GM12878 (cell line): ENCODE results near the gene MYL12B. TPM values are rescaled to one million over a fixed set of nuclear protein-coding genes. Genes with fewer than 3 reads are reported as not detected.

ENCODE experiments used
- ATAC-seq: fragments of 200-7000 bp; cut with Tn5 transposase; 3 replicates; pipeline ENCODE4 v1.9.1; 2020; ENCODE audit warnings: mild to moderate bottlenecking, moderate library complexity
- BruUV-seq: library from RNA; stranded (reverse); fragments of 400-500 nt; replicated peaks from 2 replicates; lab custom pipeline; 2021; lab: Mats Ljungman, UMichigan
- CTCF ChIA-PET: fragments of 300-600 bp; sonication (Branson Sonifier 250); formaldehyde crosslinking; extraction: SDS; loops from one replicate; lab custom pipeline; 2021; ENCODE audit warnings: inconsistent platforms; lab: Yijun Ruan, JAX
- POLR2A ChIA-PET: fragments of 350-600 bp; formaldehyde crosslinking; extraction: SDS; loops from one replicate; lab custom pipeline; 2021; ENCODE audit warnings: inconsistent platforms; lab: Charles Lee
- RAD21 ChIA-PET: fragments of 300-600 bp; sonication (Branson Sonifier 250); formaldehyde crosslinking; loops from one replicate; lab custom pipeline; 2023; ENCODE audit warnings: antibody characterized with exemption; ENCODE audit not compliant: unreplicated experiment; lab: Charles Lee
- SMC1A ChIA-PET: fragments of 300-600 bp; sonication (Branson Sonifier 250); formaldehyde crosslinking; loops from one replicate; lab custom pipeline; 2023; ENCODE audit not compliant: unreplicated experiment, uncharacterized antibody; lab: Charles Lee
- DNase-seq: peaks from one replicate; pipeline ENCODE4 v3.0.0-alpha.2; 2011; ENCODE audit warnings: low read depth, low spot score
- FAIRE-seq: peaks from 3 replicates; lab custom pipeline; 2011; peaks lifted over from hg19 to GRCh38; lab: Jason Lieb, UNC
- H2AFZ ChIP-seq: 2 replicates; pipeline ENCODE4 v1.6.0; 2011; ENCODE audit warnings: low read depth, low read length, control low read depth; ENCODE audit not compliant: control insufficient read depth
- H3K27ac ChIP-seq: 2 replicates; pipeline ENCODE4 v1.5.1; 2011; ENCODE audit warnings: control low read depth; ENCODE audit not compliant: control insufficient read depth, insufficient read depth
- H3K27me3 ChIP-seq, 2 experiments: replicated peaks in 1 of 2; 2 replicates each; pipeline versions ENCODE4 v1.6.0 to v1.6.1; 2011; ENCODE audit warnings: low read length in 1 of 2; ENCODE audit not compliant: control insufficient read depth in 2 of 2, insufficient read depth in 2 of 2
- H3K36me3 ChIP-seq, 2 experiments: 2 replicates each; pipeline ENCODE4 v1.5.1; 2011; ENCODE audit warnings: low read length in 1 of 2; ENCODE audit not compliant: control insufficient read depth in 2 of 2, insufficient read depth in 2 of 2
- H3K4me1 ChIP-seq: 2 replicates; pipeline ENCODE4 v1.6.1; 2011; ENCODE audit warnings: mild to moderate bottlenecking, low read length, moderate library complexity, mixed read lengths; ENCODE audit not compliant: control insufficient read depth, insufficient read depth
- H3K4me2 ChIP-seq: 2 replicates; pipeline ENCODE4 v1.6.0; 2011; ENCODE audit warnings: control low read depth; ENCODE audit not compliant: control insufficient read depth, insufficient read depth
- H3K4me3 ChIP-seq: fragments of 200-600 bp; sonication (generic); 2 replicates; pipeline ENCODE4 v1.5.1; 2016
- H3K79me2 ChIP-seq: 2 replicates; pipeline ENCODE4 v1.6.0; 2011; ENCODE audit warnings: low read length; ENCODE audit not compliant: control insufficient read depth, insufficient read depth
- H3K9ac ChIP-seq: 2 replicates; pipeline ENCODE4 v1.8.0; 2011; ENCODE audit warnings: low read length, control low read depth, mixed read lengths; ENCODE audit not compliant: control insufficient read depth, insufficient read depth
- H3K9me3 ChIP-seq: replicated peaks from 3 replicates; pipeline ENCODE4 v1.5.1; 2011; ENCODE audit warnings: mild to moderate bottlenecking, low read length; ENCODE audit not compliant: control insufficient read depth, insufficient read depth
- H4K20me1 ChIP-seq: 2 replicates; pipeline ENCODE4 v1.6.0; 2011; ENCODE audit not compliant: control insufficient read depth, insufficient read depth
- BHLHE40 ChIP-seq, 2 experiments: fragments of 450-650 bp in 1 of 2; IDR thresholded peaks; 2 replicates each; pipeline ENCODE4 v1.6.1; 2011 to 2017; ENCODE audit warnings: low read depth in 2 of 2, borderline replicate concordance in 1 of 2, improper control_type of control experiment in 1 of 2, low read length in 1 of 2, mild to moderate bottlenecking in 1 of 2
- FOS ChIP-seq: IDR thresholded peaks from 3 replicates; pipeline ENCODE4 v1.6.1; 2011; ENCODE audit warnings: borderline replicate concordance; ENCODE audit not compliant: insufficient read length; ENCODE audit errors: extremely low read depth
- FOXK2 ChIP-seq: fragments of 450-650 bp; IDR thresholded peaks from 2 replicates; pipeline ENCODE4 v1.6.1; 2017; ENCODE audit warnings: mild to moderate bottlenecking, moderate library complexity
- HDAC6 ChIP-seq: fragments of 200-600 bp; sonication (generic); IDR thresholded peaks from one replicate; pipeline ENCODE4 v1.8.0; 2017; ENCODE audit warnings: antibody characterized with exemption; ENCODE audit not compliant: unreplicated experiment
- MTA2 ChIP-seq: fragments of 450-650 bp; IDR thresholded peaks from 2 replicates; pipeline ENCODE4 v1.6.1; 2016; ENCODE audit warnings: low read depth, mild to moderate bottlenecking, moderate library complexity
- NFYA ChIP-seq: IDR thresholded peaks from 2 replicates; pipeline ENCODE4 v1.6.1; 2011; ENCODE audit warnings: low read depth, mild to moderate bottlenecking, low read length, improper control_type of control experiment, borderline replicate concordance
- POLR2AphosphoS2 ChIP-seq: IDR thresholded peaks from 2 replicates; pipeline ENCODE4 v1.6.1; 2011; ENCODE audit warnings: low read depth, mild to moderate bottlenecking, low read length, improper control_type of control experiment, moderate library complexity
- POU2F2 ChIP-seq: IDR thresholded peaks from 3 replicates; pipeline ENCODE4 v1.6.1; 2011; ENCODE audit warnings: low read depth, mild to moderate bottlenecking, low read length, borderline replicate concordance
- SMARCA5 ChIP-seq: fragments of 450-650 bp; IDR thresholded peaks from 2 replicates; pipeline ENCODE4 v1.6.1; 2017; ENCODE audit warnings: mild to moderate bottlenecking
- SP1 ChIP-seq: IDR thresholded peaks from one replicate; pipeline ENCODE4 v1.6.1; 2011; ENCODE audit warnings: low read depth, low read length
- TBL1XR1 ChIP-seq: IDR thresholded peaks from 2 replicates; pipeline ENCODE4 v1.6.1; 2012; ENCODE audit warnings: low read depth, low read length, improper control_type of control experiment
- YY1 ChIP-seq: IDR thresholded peaks from 2 replicates; pipeline ENCODE4 v1.6.1; 2011; ENCODE audit warnings: low read depth, mild to moderate bottlenecking, low read length
- ZSCAN29 ChIP-seq: fragments of 450-650 bp; IDR thresholded peaks from 2 replicates; pipeline ENCODE4 v1.6.1; 2017; ENCODE audit warnings: mild to moderate bottlenecking, moderate library complexity
- WGBS: methylation state at CpG from one replicate; pipeline ENCODE4 v1.1.6; 2016; ENCODE audit warnings: low lambda C conversion rate; ENCODE audit not compliant: insufficient replicate concordance, insufficient coverage; ENCODE audit errors: missing lambda C conversion rate; 5-methylcytosine and 5-hydroxymethylcytosine counted together
- in situ Hi-C: fragments of 300-500 bp; cut with MboI; formaldehyde crosslinking; loops from 9 replicates; pipeline ENCODE4 v1.14.3; 2018; ENCODE audit warnings: mixed read lengths
- intact Hi-C: fragments of 100-400 bp; cut with micrococcal nuclease; formaldehyde crosslinking; loops from one replicate; pipeline ENCODE4 v1.14.2; 2022; ENCODE audit not compliant: unreplicated experiment
- polyA plus RNA-seq, 11 experiments: library from polyadenylated mRNA; depleted of rRNA in 4 of 11; unstranded in 6 of 11; stranded (reverse) in 5 of 11; fragments of >200 nt; fragmentation: Nextera tagmentation in 4 of 11; fragmentation: Illumina TruSeq in 1 of 11; extraction: Ambion mirVana in 4 of 11; extraction: Trizol in 1 of 11; gene quantifications; 1 replicate in 1 of 11; 2 replicates in 10 of 11; pipeline versions ENCODE4 v1.2.1 to v1.2.3, GENCODE V29; 2011 to 2016; ENCODE audit warnings: inconsistent platforms in 2 of 11, missing spikeins in 2 of 11, low read depth in 1 of 11
- total RNA-seq, 4 experiments: library from RNA; depleted of rRNA in 3 of 4; stranded (reverse); fragments of >200 nt in 3 of 4; fragmentation: Illumina TruSeq in 1 of 4; extraction: Trizol in 1 of 4; gene quantifications; 2 replicates each; pipeline versions ENCODE4 v1.2.1 to v1.2.3, GENCODE V29; 2013 to 2021
- TF ChIP-seq, protein P1 (sequence below): fragments of 450-650 bp; IDR thresholded peaks from 2 replicates; pipeline ENCODE4 v1.6.1; 2017; ENCODE audit warnings: borderline replicate concordance

MYL12B gene
- total and polyA plus RNA-seq, 10 of the 15 experiments (the other 5 are each of a cell fraction or from before 2014, with no cell fraction given): 179 to 739 (median 400) TPM

DNA sequence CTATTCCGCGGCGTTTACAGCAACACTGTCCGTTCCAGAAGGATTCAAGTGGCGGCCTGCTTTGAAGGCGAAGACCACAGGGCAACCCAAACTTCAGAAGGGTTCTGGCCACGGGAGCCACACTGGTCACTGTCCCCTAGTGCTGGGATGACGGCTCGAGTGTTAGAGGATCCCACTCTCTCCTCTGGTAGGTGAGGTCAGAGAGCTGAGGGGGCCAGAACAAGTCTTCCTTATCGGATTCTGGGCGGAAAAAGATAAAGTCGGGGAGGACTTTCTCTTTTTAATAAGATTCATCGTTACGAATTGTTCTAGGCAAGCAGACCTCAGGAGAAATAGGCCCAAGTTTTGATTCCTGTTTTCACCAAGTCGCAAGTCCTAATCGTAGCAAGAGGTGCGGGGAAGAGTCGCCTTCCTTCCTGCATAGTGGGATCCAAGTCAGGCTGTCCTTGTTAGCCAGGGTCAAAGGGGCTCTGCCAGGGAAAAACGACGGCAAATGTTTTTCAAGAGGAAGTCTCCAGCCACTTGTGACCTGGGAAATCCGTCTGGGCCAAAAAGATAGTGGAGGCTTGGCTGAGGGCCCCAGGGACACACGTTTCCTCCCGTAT lies 15.2 kb upstream of the MYL12B start (continued):
- TF ChIP-seq, protein P1, sequence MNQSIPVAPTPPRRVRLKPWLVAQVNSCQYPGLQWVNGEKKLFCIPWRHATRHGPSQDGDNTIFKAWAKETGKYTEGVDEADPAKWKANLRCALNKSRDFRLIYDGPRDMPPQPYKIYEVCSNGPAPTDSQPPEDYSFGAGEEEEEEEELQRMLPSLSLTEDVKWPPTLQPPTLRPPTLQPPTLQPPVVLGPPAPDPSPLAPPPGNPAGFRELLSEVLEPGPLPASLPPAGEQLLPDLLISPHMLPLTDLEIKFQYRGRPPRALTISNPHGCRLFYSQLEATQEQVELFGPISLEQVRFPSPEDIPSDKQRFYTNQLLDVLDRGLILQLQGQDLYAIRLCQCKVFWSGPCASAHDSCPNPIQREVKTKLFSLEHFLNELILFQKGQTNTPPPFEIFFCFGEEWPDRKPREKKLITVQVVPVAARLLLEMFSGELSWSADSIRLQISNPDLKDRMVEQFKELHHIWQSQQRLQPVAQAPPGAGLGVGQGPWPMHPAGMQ: no peak
- TF ChIP-seq, all 136 proteins: peak for 12

- under 1% methylated on average over 49 of the region's 65 CpGs for WGBS
- BruUV-seq: no TSS peak
- POLR2A ChIA-PET: interaction anchor here (0.5 to 3.2 kb wide), 23 partner anchors 8 to 313 kb away, joined by 3 to 15 read pairs (median 5); partner anchors contain the start of gene MYL12B
- DNase-seq: peak; percentile 98
- peak; percentile 95 for FAIRE-seq
- SMC1A ChIA-PET: interaction anchor here (0.8 to 12.1 kb wide), 32 partner anchors 9 to 478 kb away, joined by 3 to 105 read pairs (median 11); no protein-coding TSS in a partner anchor
- peaks cover 0 to 2% of the 10 kb centered on the region in 2 experiments; a peak in 2 of 4 replicates for H3K36me3 ChIP-seq
- peak within 1 kb of the TSS; percentile 91 for H3K4me3 ChIP-seq
- in situ Hi-C loops (loop anchor here (5.0 kb wide), 2 partner anchors 250 to 310 kb away; no protein-coding TSS in a partner anchor), intact Hi-C loops (loop anchor here (1.0 to 10.0 kb wide), 9 partner anchors 14 to 675 kb away; partner anchors contain the start of genes LPIN2, METTL4 and NDC80)
- peak within 1 kb of the TSS; percentile 95 for H3K27ac ChIP-seq
- peaks cover 81% of the 10 kb centered on the region for H3K79me2 ChIP-seq
- peak within 1 kb of the TSS; percentile 79 for H2AFZ ChIP-seq
- peak within 1 kb of the TSS; percentile 94 for H3K4me2 ChIP-seq
- peak within 1 kb of the TSS; percentile 97 for H3K9ac ChIP-seq
- no peaks in the 10 kb centered on the region; the same call in 1 of the 3 replicates for H3K9me3 ChIP-seq
- CTCF ChIA-PET: interaction anchor here (0.9 to 7.1 kb wide), 29 partner anchors 8 to 341 kb away, joined by 3 to 99 read pairs (median 5); partner anchors contain the start of gene MYL12B
- no peaks in the 10 kb centered on the region for H3K27me3 ChIP-seq
- peak; percentile 79 for ATAC-seq
- RAD21 ChIA-PET: interaction anchor here (0.6 to 6.5 kb wide), 29 partner anchors 8 to 419 kb away, joined by 3 to 118 read pairs (median 7); partner anchors contain the start of gene MYL12B
- peaks cover 9% of the 10 kb centered on the region; the same call in 1 of the 2 replicates for H3K4me1 ChIP-seq
- H4K20me1 ChIP-seq: 0 out of 2 replicates have a peak, but pooled peaks cover 4% of the 10 kb centered on the region
- TF ChIP-seq NFYA: no peak
- peak; percentile 99 for TF ChIP-seq FOXK2
- TF ChIP-seq YY1: no peak; the same call in 1 of the 2 replicates
- TF ChIP-seq POLR2AphosphoS2: peak; percentile 93
- no peak for TF ChIP-seq FOS
- TF ChIP-seq POU2F2: peak; percentile 91
- TF ChIP-seq ZSCAN29: no peak
- peak; percentile 98 for TF ChIP-seq BHLHE40 (IDR thresholded peaks at IDR 0.05; ENCODE audit: borderline replicate concordance in 1 of 2, low read depth in 2 of 2, low read length in 1 of 2)
- peak; percentile 68 for TF ChIP-seq HDAC6
- TF ChIP-seq SP1: peak; percentile 86
- TF ChIP-seq SMARCA5: 0 out of 2 replicates have a peak, but pooled peaks have one; percentile 51
- peak; percentile 81 for TF ChIP-seq MTA2
- no peak; the same call in 1 of the 2 replicates for TF ChIP-seq TBL1XR1
Measured at GRCh38 chr18:3247240-3248061, 14.5 kb upstream of the MYL12B start, which contains the start of gene MYL12A. MYL12A (plus strand) TSS chr18:3247801; CDS start chr18:3253248, 5,447 bp downstream.
